Astrocyte of the cerebellum (primary cell): Measurements from ENCODE around the gene ADCY7.

Source experiments
- DNase-seq: peaks from one replicate; pipeline ENCODE4 v3.0.0-alpha.2; 2011; ENCODE audit warnings: low read depth
- H3K4me3 ChIP-seq: 2 replicates; pipeline ENCODE4 v1.5.1; 2011; ENCODE audit warnings: mild to moderate bottlenecking, low read depth, low read length, moderate library complexity
- CTCF ChIP-seq: IDR thresholded peaks from 2 replicates; pipeline ENCODE4 v1.5.1; 2012; ENCODE audit warnings: low read length, low read depth, moderate library complexity, mild to moderate bottlenecking; ENCODE audit errors: missing control alignments
- in situ Hi-C: cut with HindIII; loops from 2 replicates; pipeline ENCODE4 v1.10.0; 2017; ENCODE audit warnings: low sequenced_read_pairs

ADCY7 gene

GRCh38 chr16:50255538-50255937, 10.8 kb upstream of the ADCY7 start:
- no peak for DNase-seq
- in situ Hi-C loops: no loop called here
- TF ChIP-seq CTCF: no peak
- H3K4me3 ChIP-seq: no peak overlapping the region

GRCh38 chr16:50256604-50257003, 9.7 kb upstream of the ADCY7 start:
- in situ Hi-C loops: no loop called here
- TF ChIP-seq CTCF: no peak
- no peak overlapping the region for H3K4me3 ChIP-seq
- DNase-seq: no peak

- in situ Hi-C loops: no loop called here
- no peak for DNase-seq
- no peak for TF ChIP-seq CTCF
- no peak overlapping the region for H3K4me3 ChIP-seq
Measured at GRCh38 chr16:50257876-50258275, 8.5 kb upstream of the ADCY7 start.

GRCh38 chr16:50259334-50260205, 6.8 kb upstream of the ADCY7 start:
- no peak for DNase-seq
- in situ Hi-C loops: loop anchor here (5.0 kb wide), 1 partner anchor 43 kb away; no protein-coding TSS in a partner anchor
- H3K4me3 ChIP-seq: no peak overlapping the region
- TF ChIP-seq CTCF: no peak

GRCh38 chr16:50260206-50261159, 5.9 kb upstream of the ADCY7 start:
- DNase-seq: no peak
- in situ Hi-C loops: loop anchor here (5.0 kb wide), 1 partner anchor 42 kb away; no protein-coding TSS in a partner anchor
- no peak overlapping the region for H3K4me3 ChIP-seq
- no peak for TF ChIP-seq CTCF

- TF ChIP-seq CTCF: no peak
- no peak for DNase-seq
- in situ Hi-C loops: loop anchor here (5.0 kb wide), 1 partner anchor 41 kb away; no protein-coding TSS in a partner anchor
- H3K4me3 ChIP-seq: no peak overlapping the region
Measured at GRCh38 chr16:50261160-50261706, 5.1 kb upstream of the ADCY7 start.
